Measurements from ENCODE around the gene UGT1A1.

GRCh38 chr2:233822101-233822771, 62.2 kb downstream of the UGT1A1 start:
- no peak for TF ChIP-seq CTCF (IDR thresholded peaks at IDR 0.05; ENCODE audit: low read depth, low read length, missing input control)
- TF ChIP-seq GABPA (IDR thresholded peaks at IDR 0.05 in 1 of 2, conservative IDR thresholded peaks at IDR 0.05 in 1 of 2): no peak
- no peak for TF ChIP-seq REST (IDR thresholded peaks at IDR 0.05)
- TF ChIP-seq, protein P1, sequence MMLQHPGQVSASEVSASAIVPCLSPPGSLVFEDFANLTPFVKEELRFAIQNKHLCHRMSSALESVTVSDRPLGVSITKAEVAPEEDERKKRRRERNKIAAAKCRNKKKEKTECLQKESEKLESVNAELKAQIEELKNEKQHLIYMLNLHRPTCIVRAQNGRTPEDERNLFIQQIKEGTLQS (IDR thresholded peaks at IDR 0.05): no peak
- TF ChIP-seq RAD21 (IDR thresholded peaks at IDR 0.05): no peak
- TF ChIP-seq JUND (IDR thresholded peaks at IDR 0.05): no peak
- TF ChIP-seq HNF4A (conservative IDR thresholded peaks at IDR 0.05): peak in 1 of 2 donors; percentile 63
- TF ChIP-seq YY1 (IDR thresholded peaks at IDR 0.05): no peak
- TF ChIP-seq SP1 (IDR thresholded peaks at IDR 0.05): no peak
- no peak for TF ChIP-seq FOXA1 (IDR thresholded peaks at IDR 0.05)
- TF ChIP-seq MAX (IDR thresholded peaks at IDR 0.05): no peak
- no peak for TF ChIP-seq EGR1 (IDR thresholded peaks at IDR 0.05; ENCODE audit: low read depth in 2 of 2)

Measured in liver (tissue), 3 donors.